ENCODE results near the gene SMAD7.
"Not testable (repeated sequence)": the region's sequence is repeated elsewhere in the genome, so short reads cannot be mapped to it uniquely, and the experiment has no call there.

Gene SMAD7

DNA sequence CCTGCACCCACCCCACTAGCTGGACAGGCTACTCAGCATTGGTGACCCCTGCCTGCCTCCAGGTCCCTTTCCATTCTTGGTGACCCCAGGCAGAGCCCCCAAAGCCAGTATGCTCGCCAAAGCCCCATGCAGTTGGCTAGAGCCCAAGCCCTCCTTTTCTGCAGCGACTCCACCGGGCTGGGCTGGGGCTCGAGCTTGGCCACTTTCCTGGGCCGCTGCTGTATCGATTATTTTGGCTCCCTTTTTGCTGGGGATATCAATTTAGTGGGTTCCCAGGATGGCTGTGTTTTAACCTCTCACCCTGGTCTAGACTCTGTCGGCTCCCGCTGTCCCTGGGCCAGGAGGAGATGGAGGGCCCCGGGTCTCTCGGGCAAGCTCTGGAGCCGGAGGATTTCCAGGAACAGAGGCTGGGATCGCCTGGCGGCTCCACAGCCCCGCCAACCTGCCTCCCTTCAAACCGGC, 76.0 kb downstream of the SMAD7 start:
- no peak for DNase-seq

- no peak for DNase-seq
Measured at GRCh38 chr18:48874233-48874632, 76.5 kb downstream of the SMAD7 start.

GRCh38 chr18:48872234-48873145, 78.3 kb downstream of the SMAD7 start:
- DNase-seq = no peak

- DNase-seq = no peak
Measured at GRCh38 chr18:48871391-48872166, 79.2 kb downstream of the SMAD7 start.

GRCh38 chr18:48870926-48871325, 79.8 kb downstream of the SMAD7 start:
- not testable (repeated sequence) for DNase-seq
